GM20000 (cell line): ENCODE results near the gene GJA9.

Experiments used
- DNase-seq: peaks from one replicate; pipeline ENCODE4 v3.0.0; 2012; ENCODE audit warnings: low spot score
- TF ChIP-seq, protein P1 (sequence below): IDR thresholded peaks from 2 replicates; pipeline ENCODE4 v1.5.1; 2012; ENCODE audit warnings: mild to moderate bottlenecking, control low read depth; ENCODE audit errors: extremely low read depth, missing control alignments

The GJA9 gene

DNA sequence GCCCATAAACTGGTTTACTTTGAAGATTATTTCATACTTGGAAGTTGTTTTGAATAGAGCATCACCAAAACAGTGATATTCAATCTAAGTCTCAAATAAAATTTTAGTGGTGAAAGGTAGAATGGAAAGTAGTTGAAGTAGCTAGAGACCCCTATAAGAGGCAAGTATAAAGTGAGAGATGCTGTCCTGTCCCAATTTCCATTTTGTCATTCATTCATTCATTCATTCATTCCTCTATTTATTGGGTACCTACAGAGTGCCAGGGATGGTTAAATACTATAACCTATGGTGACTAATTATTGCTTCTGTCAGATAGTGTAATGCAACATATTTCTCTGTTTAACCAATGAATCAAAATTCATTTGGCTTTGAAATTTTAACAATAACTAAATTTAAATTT is 54.5 kb downstream of the GJA9 start:
- TF ChIP-seq, protein P1, sequence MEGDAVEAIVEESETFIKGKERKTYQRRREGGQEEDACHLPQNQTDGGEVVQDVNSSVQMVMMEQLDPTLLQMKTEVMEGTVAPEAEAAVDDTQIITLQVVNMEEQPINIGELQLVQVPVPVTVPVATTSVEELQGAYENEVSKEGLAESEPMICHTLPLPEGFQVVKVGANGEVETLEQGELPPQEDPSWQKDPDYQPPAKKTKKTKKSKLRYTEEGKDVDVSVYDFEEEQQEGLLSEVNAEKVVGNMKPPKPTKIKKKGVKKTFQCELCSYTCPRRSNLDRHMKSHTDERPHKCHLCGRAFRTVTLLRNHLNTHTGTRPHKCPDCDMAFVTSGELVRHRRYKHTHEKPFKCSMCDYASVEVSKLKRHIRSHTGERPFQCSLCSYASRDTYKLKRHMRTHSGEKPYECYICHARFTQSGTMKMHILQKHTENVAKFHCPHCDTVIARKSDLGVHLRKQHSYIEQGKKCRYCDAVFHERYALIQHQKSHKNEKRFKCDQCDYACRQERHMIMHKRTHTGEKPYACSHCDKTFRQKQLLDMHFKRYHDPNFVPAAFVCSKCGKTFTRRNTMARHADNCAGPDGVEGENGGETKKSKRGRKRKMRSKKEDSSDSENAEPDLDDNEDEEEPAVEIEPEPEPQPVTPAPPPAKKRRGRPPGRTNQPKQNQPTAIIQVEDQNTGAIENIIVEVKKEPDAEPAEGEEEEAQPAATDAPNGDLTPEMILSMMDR, result no peak
- no peak for DNase-seq

- TF ChIP-seq, protein P1, result no peak
- no peak for DNase-seq
Observed at GRCh38 chr1:38826262-38826661, 55.1 kb downstream of the GJA9 start.
